ENCODE data around the gene PRRC1.
"Not testable (repeated sequence)": the region's sequence is repeated elsewhere in the genome, so short reads cannot be mapped to it uniquely, and the experiment has no call there.

The PRRC1 gene

DNA sequence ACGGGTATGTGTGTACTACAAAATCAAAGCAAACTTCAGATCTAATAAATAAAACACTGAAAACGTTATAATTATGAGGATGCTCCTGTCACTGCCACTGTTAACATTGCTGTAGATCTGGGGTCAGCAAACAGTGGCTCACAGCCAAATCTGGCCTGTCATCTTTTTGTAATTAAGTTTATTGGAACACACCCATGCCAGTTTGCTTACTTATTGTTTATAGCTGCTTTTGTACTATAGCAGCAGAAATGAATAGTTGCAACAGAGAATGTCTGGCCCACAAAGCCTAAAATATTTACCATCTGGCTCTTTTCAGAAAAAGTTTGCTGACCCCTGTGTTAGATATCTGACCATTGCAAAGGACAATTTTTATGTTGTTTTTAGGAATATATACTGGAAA is 32.1 kb downstream of the PRRC1 start:
- no peak for DNase-seq

DNA sequence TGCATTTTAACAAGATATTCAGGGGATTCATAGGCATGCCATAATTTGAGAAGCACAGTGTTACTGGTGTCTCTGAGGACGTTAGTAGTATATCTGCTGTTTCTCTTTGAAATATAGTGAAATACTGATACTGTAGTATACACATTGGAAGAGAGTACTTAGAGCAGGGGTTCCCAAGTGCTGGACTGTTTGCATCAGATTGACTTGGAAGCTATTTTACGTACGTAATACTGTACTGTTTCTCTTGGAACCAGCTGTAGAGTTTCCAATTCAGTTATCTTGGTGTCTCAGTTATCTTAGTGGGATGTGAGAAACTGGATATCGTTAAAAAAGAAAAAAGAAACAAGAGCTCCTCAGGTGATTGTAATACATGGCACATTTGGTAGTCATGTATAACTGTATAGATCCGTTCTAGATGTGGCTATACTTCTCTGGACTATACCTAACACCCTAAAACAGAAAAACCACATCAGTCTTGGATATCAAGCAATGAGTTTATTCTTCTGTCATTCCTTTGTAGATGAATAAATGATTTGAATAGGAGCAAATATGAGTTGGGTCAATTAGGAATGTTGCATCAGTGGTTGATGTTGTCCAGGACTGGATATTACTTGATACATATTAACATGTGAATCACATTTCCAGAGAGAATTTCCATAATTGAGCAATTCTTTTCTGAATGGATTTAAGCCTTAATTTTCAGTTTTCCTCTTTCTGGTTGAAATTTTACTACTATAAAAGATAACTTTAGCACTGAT is 33.4 kb downstream of the PRRC1 start:
- DNase-seq = no peak

DNA sequence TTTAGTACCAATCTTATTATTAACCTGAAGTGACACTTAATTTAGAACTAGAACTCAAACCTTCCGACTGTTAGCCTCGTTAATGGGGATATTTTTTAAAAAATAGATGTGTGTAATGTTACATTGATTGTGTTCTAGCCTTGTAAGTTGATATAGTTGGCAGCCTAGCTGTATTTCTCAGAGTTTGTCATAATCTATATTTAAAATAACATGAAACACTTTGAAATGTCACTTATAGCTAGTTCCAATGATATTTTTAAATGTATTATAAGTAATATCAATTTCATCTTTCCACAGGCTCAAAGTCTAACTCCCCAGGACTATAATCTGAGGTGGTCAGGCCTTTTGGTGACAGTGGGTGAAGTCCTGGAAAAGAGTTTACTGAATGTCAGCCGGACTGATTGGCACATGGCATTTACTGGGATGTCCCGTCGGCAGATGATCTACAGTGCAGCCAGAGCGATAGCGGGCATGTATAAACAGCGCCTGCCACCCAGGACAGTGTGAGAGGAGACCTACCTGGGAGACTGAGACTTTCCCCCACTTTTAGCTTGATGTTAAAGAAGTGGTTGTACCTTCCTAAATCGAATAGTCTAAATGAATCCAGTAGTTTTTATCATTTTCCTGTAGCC is 34.1 kb downstream of the PRRC1 start:
- DNase-seq = no peak

DNA sequence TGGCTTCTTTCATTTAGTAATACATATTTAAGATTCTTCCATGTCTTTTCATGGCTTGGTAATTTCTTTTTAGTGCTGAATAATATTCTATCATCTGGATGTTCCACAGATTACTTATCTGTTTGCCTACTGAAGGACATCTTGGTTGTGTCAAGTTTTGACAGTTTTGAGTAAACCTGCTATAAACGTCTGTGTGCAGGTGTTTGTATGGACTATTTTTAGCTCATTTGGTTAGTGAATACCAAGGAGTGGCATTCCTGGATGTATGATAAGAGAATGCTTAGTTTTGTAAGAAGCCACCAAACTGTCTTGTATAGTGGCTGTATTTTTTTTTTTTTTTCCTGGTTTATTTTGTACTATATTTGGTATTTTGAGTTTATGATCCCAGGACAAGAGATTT is 38.4 kb downstream of the PRRC1 start:
- no peak for DNase-seq

DNA sequence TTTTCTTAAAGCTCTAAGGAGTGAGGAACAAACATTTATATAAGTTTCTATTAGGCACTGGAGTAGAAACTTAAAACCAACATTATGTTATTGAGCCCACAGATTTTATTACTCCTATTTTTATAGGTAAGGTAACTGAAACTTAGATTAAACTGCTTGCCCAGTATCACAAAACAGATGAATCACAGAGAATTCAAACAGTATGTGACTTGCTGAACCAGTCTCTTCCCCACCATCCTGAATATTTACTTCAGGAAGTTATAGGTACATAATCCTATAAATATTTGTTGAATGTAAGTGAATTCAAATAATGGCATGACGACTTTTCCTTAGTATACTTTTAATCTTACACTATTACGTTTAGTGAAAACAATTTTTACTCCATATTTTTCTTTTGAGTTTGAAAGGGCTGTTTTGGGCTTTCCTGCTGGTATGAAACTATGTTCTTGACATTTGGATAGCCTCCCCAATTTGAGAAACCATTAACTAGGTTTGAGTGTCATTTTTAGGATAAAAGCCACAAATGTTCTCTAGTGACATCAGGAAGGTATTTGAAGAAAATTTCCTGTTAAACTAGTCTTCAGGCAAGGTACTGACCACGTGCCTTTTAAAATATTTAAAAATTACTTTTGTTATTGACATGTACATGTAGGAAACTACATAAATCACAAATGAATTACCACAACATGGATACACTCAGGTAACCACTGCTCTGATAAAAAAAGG is 39.3 kb downstream of the PRRC1 start:
- no peak for DNase-seq

DNA sequence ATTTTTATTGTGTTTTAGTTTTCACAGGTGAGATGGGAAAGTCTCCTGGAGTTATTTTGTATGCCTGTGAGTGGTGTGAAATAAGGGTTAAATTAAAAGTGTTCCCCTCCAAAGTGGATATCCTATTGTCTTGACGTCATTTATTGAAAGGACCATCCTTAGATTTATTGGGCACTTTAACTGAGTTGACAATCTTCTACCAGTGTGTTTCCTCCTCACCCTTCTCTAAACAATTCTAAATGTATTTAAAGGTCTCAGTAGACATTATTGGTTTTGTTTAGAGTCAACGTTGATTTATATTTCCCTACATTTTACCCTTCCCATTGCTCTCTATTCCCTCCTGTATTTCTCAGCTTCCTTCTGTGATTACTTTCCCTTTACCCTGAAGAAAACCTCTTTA is 40.8 kb downstream of the PRRC1 start:
- no peak for DNase-seq

- DNase-seq = no peak
Observed at GRCh38 chr5:127561254-127561653, 43.8 kb downstream of the PRRC1 start.

- DNase-seq = peak; percentile 0
Observed at GRCh38 chr5:127562252-127562651, 44.8 kb downstream of the PRRC1 start.

- DNase-seq = no peak
Observed at GRCh38 chr5:127563136-127563535, 45.7 kb downstream of the PRRC1 start.

DNA sequence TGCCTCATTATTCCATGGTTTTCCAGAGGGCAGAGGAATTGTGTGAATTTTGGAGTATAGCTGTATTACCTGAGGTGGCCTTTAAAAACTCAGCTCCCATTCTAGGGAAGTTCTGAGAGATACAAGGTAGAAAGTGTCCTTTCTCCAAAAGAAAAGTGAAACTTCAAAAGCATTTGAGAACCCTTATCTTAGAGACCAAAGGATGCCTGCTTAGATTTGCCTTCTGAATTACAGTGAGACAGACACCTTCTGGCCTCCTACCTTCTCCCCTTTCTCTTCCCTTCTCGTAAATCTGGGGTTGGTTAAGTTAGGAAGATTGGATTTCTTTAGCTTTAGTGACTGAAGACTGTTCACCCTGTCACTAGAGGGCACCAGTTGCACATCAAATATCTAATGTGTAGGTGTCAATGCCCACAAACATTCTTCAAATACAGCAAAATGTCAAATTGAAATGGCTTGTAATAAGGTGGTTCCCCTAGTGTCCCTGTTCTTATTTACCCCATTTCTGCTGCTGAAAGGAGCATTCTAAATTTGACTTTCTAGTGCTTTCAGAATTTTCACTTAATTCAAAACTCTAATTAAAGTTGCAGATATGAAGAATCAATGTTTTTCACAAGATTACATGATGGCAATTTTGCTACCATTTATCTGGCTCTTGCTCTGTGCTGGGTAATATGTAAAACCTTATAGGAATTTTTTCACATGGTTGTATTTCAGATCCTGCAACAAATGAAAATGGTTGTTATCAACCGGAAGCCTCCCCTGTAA is 46.7 kb downstream of the PRRC1 start:
- peak; percentile 55 for DNase-seq

GRCh38 chr5:127565586-127566270 is 48.3 kb downstream of the PRRC1 start:
- no peak for DNase-seq

- no peak for DNase-seq
Observed at GRCh38 chr5:127567026-127567768, 49.8 kb downstream of the PRRC1 start.

DNA sequence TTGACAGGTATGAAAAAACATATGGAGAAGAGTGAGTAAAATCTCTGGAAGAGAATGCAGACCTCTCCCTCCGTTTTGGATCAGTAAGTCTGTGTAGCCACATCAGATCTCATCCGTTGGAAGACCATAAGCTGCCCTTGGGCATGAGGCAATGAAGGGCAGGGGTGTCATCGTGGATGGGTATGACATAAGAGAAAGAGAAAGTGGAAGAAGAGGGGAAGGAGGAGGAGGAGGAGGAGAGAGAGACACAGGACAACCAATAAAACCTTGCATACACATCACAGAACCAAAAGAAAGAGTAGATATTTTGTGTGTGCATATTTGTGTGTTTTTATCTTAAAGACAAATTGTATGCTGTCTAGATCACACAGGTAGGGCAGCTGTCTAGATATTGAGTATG is 50.7 kb downstream of the PRRC1 start:
- no peak for DNase-seq

- not testable (repeated sequence) for DNase-seq
Observed at GRCh38 chr5:127569471-127569870, 52.0 kb downstream of the PRRC1 start.

- DNase-seq = no peak
Observed at GRCh38 chr5:127571314-127572131, 54.1 kb downstream of the PRRC1 start.

DNA sequence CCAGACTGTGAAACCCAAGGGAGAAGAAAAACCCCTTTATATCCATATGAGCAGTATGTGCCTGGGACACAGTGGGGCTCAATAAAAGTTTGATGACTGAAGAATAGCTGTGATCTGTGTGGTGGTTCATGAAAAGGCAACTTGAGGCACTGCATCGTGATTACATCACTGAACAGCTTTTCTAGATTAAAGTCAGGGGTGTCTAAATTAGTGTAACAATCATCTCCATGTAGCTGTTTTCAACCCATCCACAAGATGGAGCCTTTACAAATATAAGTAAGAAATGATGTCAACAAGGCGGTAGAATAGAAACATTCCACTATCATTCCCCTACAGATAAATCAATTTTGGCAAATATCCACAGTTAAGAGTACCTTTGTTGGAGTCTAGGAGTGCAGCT is 55.5 kb downstream of the PRRC1 start:
- DNase-seq = no peak

DNA sequence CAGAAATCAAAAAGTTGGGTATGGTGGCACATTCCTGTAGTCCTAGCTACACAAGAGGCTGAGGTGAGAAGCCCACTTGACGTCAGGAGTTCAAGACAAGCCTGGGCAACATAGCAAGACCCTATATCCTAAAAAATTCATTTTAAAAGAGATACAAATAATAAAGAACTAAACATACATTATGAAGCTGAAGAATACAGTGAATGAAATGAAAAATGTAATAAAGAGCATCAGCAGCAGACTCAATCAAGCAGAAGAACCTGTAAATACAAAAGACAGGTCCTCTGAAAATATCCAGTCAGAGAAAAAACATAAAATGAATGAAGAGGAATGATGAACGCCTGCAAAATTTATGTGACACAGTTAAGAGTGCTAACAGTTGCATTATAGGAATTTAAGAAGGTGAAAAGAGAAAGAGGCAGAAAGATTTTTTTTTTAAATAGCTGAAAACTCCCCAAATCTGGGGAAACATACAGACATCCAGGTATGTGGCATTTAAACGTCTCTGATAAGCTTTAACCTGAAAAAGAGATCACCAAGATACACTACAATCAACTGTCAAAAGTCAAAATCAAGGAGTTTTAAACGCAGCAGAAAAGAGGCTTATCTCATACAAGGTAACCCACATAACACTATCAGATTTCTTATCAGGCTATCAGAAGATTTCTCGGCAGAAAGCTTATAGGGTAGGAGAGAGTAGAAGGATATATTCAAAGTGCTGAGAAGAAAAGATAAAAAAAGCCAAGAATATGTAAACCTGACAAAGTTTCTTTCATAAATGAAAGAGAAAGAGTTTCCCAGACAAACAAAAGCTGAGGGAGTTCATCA is 57.6 kb downstream of the PRRC1 start:
- DNase-seq = no peak

DNA sequence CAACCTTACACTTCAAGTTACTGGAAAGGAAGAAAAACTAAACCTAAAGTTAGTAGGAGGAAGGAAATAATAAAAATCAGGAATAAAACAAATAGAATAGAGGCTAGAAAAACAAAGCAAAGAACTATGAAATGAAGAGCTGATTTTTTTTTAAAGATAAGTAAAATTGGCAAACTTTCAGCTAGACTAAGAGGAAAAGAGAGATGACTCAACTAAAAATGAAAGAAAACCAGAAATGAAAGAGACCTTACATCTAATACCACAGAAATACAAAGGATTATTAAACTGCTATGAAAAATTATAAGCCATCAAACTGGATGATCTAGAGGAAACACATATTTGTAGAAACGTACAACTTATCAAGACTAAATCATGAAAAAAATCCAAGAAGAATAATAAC is 60.0 kb downstream of the PRRC1 start:
- no peak for DNase-seq

DNA sequence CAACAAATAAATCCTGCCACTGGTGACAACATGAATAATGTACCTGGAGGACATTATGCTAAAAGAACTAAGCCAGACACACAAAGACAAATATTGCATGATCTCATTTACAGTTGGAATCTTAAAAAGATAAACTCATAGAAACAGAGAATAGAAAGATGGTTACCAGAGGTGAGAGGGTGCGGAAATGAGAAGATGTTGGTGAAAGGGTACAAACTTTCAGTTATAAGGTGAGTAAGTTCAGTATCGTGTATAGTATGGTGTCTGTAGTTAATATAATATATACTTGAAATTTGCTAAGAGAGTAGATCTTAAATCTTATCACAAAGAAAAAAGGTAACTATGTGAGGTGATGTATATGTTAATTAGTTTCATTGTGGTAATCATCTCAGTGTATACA is 63.3 kb downstream of the PRRC1 start:
- no peak for DNase-seq

DNA sequence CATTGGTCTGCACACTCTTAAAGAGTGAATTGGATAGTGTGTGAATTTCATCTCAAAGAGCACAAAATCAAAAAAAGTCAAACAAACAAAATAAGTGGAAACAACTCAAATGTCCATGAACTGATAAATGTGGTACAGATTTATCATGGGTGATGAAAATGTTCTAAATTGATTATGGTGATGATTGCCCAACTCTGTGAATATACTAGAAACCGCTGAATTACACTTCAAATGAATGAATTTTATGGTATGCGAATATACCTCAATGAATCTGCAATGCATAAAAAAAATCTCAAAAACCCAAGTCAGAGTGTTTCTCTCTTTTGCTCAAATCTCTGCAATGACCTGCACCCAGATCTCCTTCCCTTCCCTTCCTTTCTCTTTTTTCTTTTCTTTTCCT is 64.0 kb downstream of the PRRC1 start:
- DNase-seq = no peak

Data from GDM1 (cell line).